Astrocyte (in vitro differentiated cells and primary cell): ENCODE data around the gene DTNB. TPM values are rescaled to one million over a fixed set of nuclear protein-coding genes. Genes with fewer than 3 reads are reported as not detected.

Source experiments
- DNase-seq: peaks from one replicate; pipeline ENCODE4 v3.0.0-alpha.2; 2010; ENCODE audit warnings: low read depth
- FAIRE-seq: peaks from 2 replicates; lab custom pipeline; 2011; peaks lifted over from hg19 to GRCh38; lab: Jason Lieb, UNC
- H2AFZ ChIP-seq: 2 replicates; pipeline ENCODE4 v1.6.0; 2012; ENCODE audit warnings: low read depth, low read length, inconsistent platforms
- H3K27ac ChIP-seq: 2 replicates; pipeline ENCODE4 v1.5.1; 2011; ENCODE audit warnings: low read depth, low read length, inconsistent platforms
- H3K27me3 ChIP-seq: 2 replicates; pipeline ENCODE4 v1.6.0; 2011; ENCODE audit warnings: low read length, inconsistent platforms; ENCODE audit not compliant: insufficient read depth
- H3K36me3 ChIP-seq: 2 replicates; pipeline ENCODE4 v1.5.1; 2011; ENCODE audit warnings: low read length, inconsistent platforms; ENCODE audit not compliant: insufficient read depth
- H3K4me1 ChIP-seq: 2 replicates; pipeline ENCODE4 v1.5.1; 2011; ENCODE audit warnings: low read length, inconsistent platforms; ENCODE audit not compliant: insufficient read depth
- H3K4me2 ChIP-seq: 2 replicates; pipeline ENCODE4 v1.6.0; 2012; ENCODE audit warnings: low read length, inconsistent platforms
- H3K4me3 ChIP-seq: 2 replicates; pipeline ENCODE4 v1.5.1; 2011; ENCODE audit warnings: low read depth, mild to moderate bottlenecking, low read length, inconsistent platforms; ENCODE audit not compliant: insufficient read depth
- H3K79me2 ChIP-seq: 2 replicates; pipeline ENCODE4 v1.6.0; 2012; ENCODE audit warnings: mild to moderate bottlenecking, low read length, inconsistent platforms; ENCODE audit not compliant: insufficient read depth
- H3K9ac ChIP-seq: 2 replicates; pipeline ENCODE4 v1.6.0; 2012; ENCODE audit warnings: mild to moderate bottlenecking, low read length, inconsistent platforms
- H3K9me3 ChIP-seq: 2 replicates; pipeline ENCODE4 v1.5.1; 2012; ENCODE audit warnings: low read depth, mild to moderate bottlenecking, low read length, inconsistent platforms; ENCODE audit not compliant: insufficient read depth
- H4K20me1 ChIP-seq: 2 replicates; pipeline ENCODE4 v1.6.0; 2012; ENCODE audit warnings: low read length, inconsistent platforms; ENCODE audit not compliant: insufficient read depth
- H3K27ac Mint-ChIP-seq: one replicate; pipeline ENCODE4 v1.8.0; 2021; ENCODE audit warnings: mild to moderate bottlenecking, mixed read lengths; ENCODE audit not compliant: unreplicated experiment
- H3K27me3 Mint-ChIP-seq: one replicate; pipeline ENCODE4 v1.8.0; 2021; ENCODE audit warnings: low read depth, mixed read lengths; ENCODE audit not compliant: unreplicated experiment
- H3K36me3 Mint-ChIP-seq: one replicate; pipeline ENCODE4 v1.8.0; 2021; ENCODE audit warnings: low read depth, mixed read lengths; ENCODE audit not compliant: unreplicated experiment
- H3K4me1 Mint-ChIP-seq: one replicate; pipeline ENCODE4 v1.8.0; 2021; ENCODE audit warnings: low read depth, mixed read lengths; ENCODE audit not compliant: unreplicated experiment
- H3K4me3 Mint-ChIP-seq: one replicate; pipeline ENCODE4 v1.8.0; 2021; ENCODE audit warnings: mild to moderate bottlenecking, moderate library complexity, mixed read lengths; ENCODE audit not compliant: unreplicated experiment
- H3K9me3 Mint-ChIP-seq: one replicate; pipeline ENCODE4 v1.8.0; 2021; ENCODE audit warnings: mild to moderate bottlenecking, mixed read lengths; ENCODE audit not compliant: unreplicated experiment
- CTCF ChIP-seq: IDR thresholded peaks from 2 replicates; pipeline ENCODE4 v1.5.1; 2011; ENCODE audit warnings: low read depth, mild to moderate bottlenecking, inconsistent platforms, low read length, moderate library complexity; ENCODE audit not compliant: insufficient read depth
- EZH2 ChIP-seq: IDR thresholded peaks from 2 replicates; pipeline ENCODE4 v1.6.1; 2012; ENCODE audit warnings: mild to moderate bottlenecking, low read length, inconsistent platforms; ENCODE audit not compliant: insufficient read depth
- total RNA-seq: library from RNA; stranded (reverse); gene quantifications from 2 replicates; pipeline ENCODE4 v1.2.1, GENCODE V29; 2021

The DTNB gene
- total RNA-seq, 1 donor from 2014 or later, result 5.1 TPM

- Histone ChIP-seq H3K4me2 (no peak overlapping the region), H3K79me2 (peaks cover 46% of the 10 kb centered on the region), H3K9me3 (no peaks in the 10 kb centered on the region), H3K36me3 (no peaks in the 10 kb centered on the region), H3K9ac (no peak overlapping the region), H3K27me3 (no peaks in the 10 kb centered on the region), H3K4me3 (no peak overlapping the region), H3K27ac (no peak overlapping the region), H3K4me1 (no peaks in the 10 kb centered on the region), H4K20me1 (peaks cover 90% of the 10 kb centered on the region), H2AFZ (no peak overlapping the region)
- H3K4me3 Mint-ChIP-seq, result no peak overlapping the region
- no peak overlapping the region for H3K27ac Mint-ChIP-seq
- no peak for TF ChIP-seq EZH2
- no peak for TF ChIP-seq CTCF
- peaks cover 4% of the 10 kb centered on the region for H3K4me1 Mint-ChIP-seq
- peaks cover 4% of the 10 kb centered on the region for H3K27me3 Mint-ChIP-seq
- no peak for FAIRE-seq
- H3K36me3 Mint-ChIP-seq, result peaks cover 7% of the 10 kb centered on the region
- no peak for DNase-seq
- no peaks in the 10 kb centered on the region for H3K9me3 Mint-ChIP-seq
These were observed 337.4 kb downstream of the DTNB start for GRCh38 chr2:25335971-25336370.

- no peak for TF ChIP-seq CTCF
- TF ChIP-seq EZH2, result no peak
- Histone ChIP-seq H3K79me2 (peaks cover 54% of the 10 kb centered on the region), H3K27ac (no peak overlapping the region), H3K4me1 (no peaks in the 10 kb centered on the region), H2AFZ (no peak overlapping the region), H3K27me3 (no peaks in the 10 kb centered on the region), H3K9me3 (no peaks in the 10 kb centered on the region), H3K9ac (no peak overlapping the region), H3K4me3 (no peak overlapping the region), H3K36me3 (no peaks in the 10 kb centered on the region), H3K4me2 (no peak overlapping the region), H4K20me1 (peaks cover 97% of the 10 kb centered on the region)
- Mint-ChIP-seq H3K27ac (no peak overlapping the region), H3K9me3 (no peaks in the 10 kb centered on the region), H3K4me1 (peaks cover 4% of the 10 kb centered on the region), H3K27me3 (peaks cover 4% of the 10 kb centered on the region), H3K36me3 (peaks cover 7% of the 10 kb centered on the region), H3K4me3 (no peak overlapping the region)
- no peak for FAIRE-seq
- no peak for DNase-seq
These were observed 338.2 kb downstream of the DTNB start for GRCh38 chr2:25335204-25335603.

GRCh38 chr2:25334482-25334881, 338.9 kb downstream of the DTNB start:
- H3K27me3 ChIP-seq, result no peaks in the 10 kb centered on the region
- Mint-ChIP-seq H3K9me3 (no peaks in the 10 kb centered on the region), H3K27me3 (peaks cover 4% of the 10 kb centered on the region), H3K27ac (peak overlapping the region; percentile 7), H3K4me3 (no peak overlapping the region), H3K36me3 (peaks cover 7% of the 10 kb centered on the region), H3K4me1 (peaks cover 4% of the 10 kb centered on the region)
- no peak overlapping the region for H3K27ac ChIP-seq
- no peak for DNase-seq
- no peak overlapping the region for H2AFZ ChIP-seq
- no peak overlapping the region for H3K4me3 ChIP-seq
- H3K9ac ChIP-seq, result no peak overlapping the region
- H3K36me3 ChIP-seq, result no peaks in the 10 kb centered on the region
- H3K79me2 ChIP-seq, result peaks cover 56% of the 10 kb centered on the region
- no peaks in the 10 kb centered on the region for H3K9me3 ChIP-seq
- no peak for FAIRE-seq
- no peak for TF ChIP-seq CTCF
- TF ChIP-seq EZH2, result no peak
- peaks cover 97% of the 10 kb centered on the region for H4K20me1 ChIP-seq
- no peak overlapping the region for H3K4me2 ChIP-seq
- H3K4me1 ChIP-seq, result no peaks in the 10 kb centered on the region
